GM23338 (cell line): ENCODE results near the gene OGT. TPM values are rescaled to one million over a fixed set of nuclear protein-coding genes. Genes with fewer than 3 reads are reported as not detected.

Experiments
- ATAC-seq: fragments of 200-7000 bp; cut with Tn5 transposase; 3 replicates; pipeline ENCODE4 v1.9.1; 2020
- DNase-seq: peaks from one replicate; pipeline ENCODE4 v3.0.0-alpha.2; 2015; ENCODE audit warnings: low spot score
- H2AFZ ChIP-seq: fragments of 200-600 bp; sonication (generic); 2 replicates; pipeline ENCODE4 v1.8.0; 2016; ENCODE audit warnings: antibody characterized with exemption, mild to moderate bottlenecking, moderate library complexity
- H3F3A ChIP-seq: fragments of 200-600 bp; sonication (generic); replicated peaks from 2 replicates; pipeline ENCODE4 v1.8.0; 2017; ENCODE audit warnings: antibody characterized with exemption, mixed run types, low read depth
- H3K27ac ChIP-seq: fragments of 200-600 bp; sonication (generic); 2 replicates; pipeline ENCODE4 v1.6.1; 2016; ENCODE audit warnings: low read depth
- H3K27me3 ChIP-seq: fragments of 200-600 bp; sonication (generic); 2 replicates; pipeline ENCODE4 v1.8.0; 2016; ENCODE audit warnings: mild to moderate bottlenecking, mixed run types, moderate library complexity; ENCODE audit not compliant: insufficient read depth
- H3K36me3 ChIP-seq: fragments of 200-600 bp; sonication (generic); 2 replicates; pipeline ENCODE4 v1.8.0; 2016; ENCODE audit warnings: mild to moderate bottlenecking; ENCODE audit not compliant: insufficient read depth
- H3K4me1 ChIP-seq: fragments of 200-600 bp; sonication (generic); 2 replicates; pipeline ENCODE4 v1.8.0; 2016; ENCODE audit warnings: mild to moderate bottlenecking, moderate library complexity; ENCODE audit not compliant: insufficient read depth
- H3K4me2 ChIP-seq: fragments of 200-600 bp; sonication (generic); 2 replicates; pipeline ENCODE4 v1.7.1; 2017; ENCODE audit warnings: mixed run types
- H3K4me3 ChIP-seq: fragments of 200-600 bp; sonication (generic); 2 replicates; pipeline ENCODE4 v1.6.1; 2016; ENCODE audit warnings: mixed run types
- H3K79me2 ChIP-seq: fragments of 200-600 bp; sonication (generic); replicated peaks from 2 replicates; pipeline ENCODE4 v1.8.0; 2017; ENCODE audit warnings: mild to moderate bottlenecking; ENCODE audit not compliant: insufficient read depth
- H3K9me2 ChIP-seq: fragments of 200-600 bp; sonication (generic); 2 replicates; pipeline ENCODE4 v1.8.0; 2017; ENCODE audit not compliant: insufficient read depth
- H4K20me1 ChIP-seq: fragments of 200-600 bp; sonication (generic); replicated peaks from 2 replicates; pipeline ENCODE4 v1.8.0; 2017; ENCODE audit warnings: mild to moderate bottlenecking; ENCODE audit not compliant: insufficient read depth
- H3K27ac Mint-ChIP-seq: 2 replicates; pipeline ENCODE4 v1.8.0; 2020; ENCODE audit warnings: inconsistent platforms, mild to moderate bottlenecking, moderate library complexity, mixed read lengths
- H3K27me3 Mint-ChIP-seq: 3 replicates; pipeline ENCODE4 v1.8.0; 2022; ENCODE audit warnings: low read depth, mild to moderate bottlenecking, moderate library complexity, mixed read lengths, inconsistent platforms; ENCODE audit not compliant: insufficient read depth, poor library complexity
- H3K36me3 Mint-ChIP-seq: 3 replicates; pipeline ENCODE4 v1.8.0; 2021; ENCODE audit warnings: low read depth, mild to moderate bottlenecking, inconsistent platforms, moderate library complexity, mixed read lengths
- H3K4me1 Mint-ChIP-seq: 3 replicates; pipeline ENCODE4 v1.8.0; 2020; ENCODE audit warnings: mild to moderate bottlenecking, inconsistent platforms, mixed read lengths
- H3K4me3 Mint-ChIP-seq: 3 replicates; pipeline ENCODE4 v1.8.0; 2021; ENCODE audit warnings: moderate library complexity, mild to moderate bottlenecking, inconsistent platforms, mixed read lengths
- H3K9me3 Mint-ChIP-seq: 3 replicates; pipeline ENCODE4 v1.8.0; 2020; ENCODE audit warnings: moderate library complexity, mild to moderate bottlenecking, inconsistent platforms, mixed read lengths
- CREB1 ChIP-seq: fragments of 250-450 bp; sonication (Bioruptor Pico); IDR thresholded peaks from 2 replicates; pipeline ENCODE4 v1.5.0; 2020; ENCODE audit warnings: low read depth, mild to moderate bottlenecking, moderate library complexity
- CTCF ChIP-seq, 2 experiments: fragments of 200-600 bp in 1 of 2; sonication (generic) in 1 of 2; conservative IDR thresholded peaks; 2 replicates each; pipeline versions ENCODE4 v1.5.1 to v1.6.1; 2016 to 2017; ENCODE audit warnings: antibody characterized with exemption in 2 of 2, low read depth in 2 of 2, mild to moderate bottlenecking in 2 of 2, moderate library complexity in 1 of 2
- ETS1 ChIP-seq: IDR thresholded peaks from 2 replicates; pipeline ENCODE4 v1.6.1; 2016; ENCODE audit warnings: antibody characterized with exemption
- EZH2 ChIP-seq: fragments of 200-600 bp; sonication (generic); IDR thresholded peaks from one replicate; pipeline ENCODE4 v1.8.0; 2017; ENCODE audit warnings: antibody characterized with exemption, mild to moderate bottlenecking, low read depth; ENCODE audit not compliant: unreplicated experiment
- EZH2phosphoT487 ChIP-seq: fragments of 200-600 bp; sonication (generic); IDR thresholded peaks from one replicate; pipeline ENCODE4 v1.8.1; 2018; ENCODE audit warnings: antibody characterized with exemption; ENCODE audit not compliant: unreplicated experiment
- JUNB ChIP-seq: IDR thresholded peaks from one replicate; pipeline ENCODE4 v1.6.1; 2016; ENCODE audit warnings: antibody characterized with exemption; ENCODE audit not compliant: unreplicated experiment
- NANOG ChIP-seq: IDR thresholded peaks from 2 replicates; pipeline ENCODE4 v1.6.1; 2016; ENCODE audit warnings: antibody characterized with exemption, borderline replicate concordance
- POLR2AphosphoS5 ChIP-seq: IDR thresholded peaks from 2 replicates; pipeline ENCODE4 v1.6.1; 2016; ENCODE audit warnings: antibody characterized with exemption, low read depth
- REST ChIP-seq: IDR thresholded peaks from one replicate; pipeline ENCODE4 v1.6.1; 2018; ENCODE audit warnings: antibody characterized with exemption; ENCODE audit not compliant: unreplicated experiment
- STAT1 ChIP-seq: IDR thresholded peaks from one replicate; pipeline ENCODE4 v1.6.1; 2016; ENCODE audit warnings: antibody characterized with exemption; ENCODE audit not compliant: unreplicated experiment
- ZNF114 ChIP-seq: fragments of 250-450 bp; sonication (Bioruptor Pico); IDR thresholded peaks from 2 replicates; pipeline ENCODE4 v1.5.0; 2020; ENCODE audit warnings: mild to moderate bottlenecking, moderate library complexity
- ZNF331 ChIP-seq: fragments of 250-450 bp; sonication (Bioruptor Pico); IDR thresholded peaks from 2 replicates; pipeline ENCODE4 v1.5.0; 2020; ENCODE audit warnings: low read depth, mild to moderate bottlenecking, moderate library complexity
- ZNF462 ChIP-seq: fragments of 250-450 bp; sonication (Bioruptor Pico); IDR thresholded peaks from 2 replicates; pipeline ENCODE4 v1.5.0; 2020; ENCODE audit warnings: mild to moderate bottlenecking, moderate library complexity
- polyA plus RNA-seq: library from polyadenylated mRNA; unstranded; fragments of >200 nt; fragmentation: Nextera tagmentation; extraction: Ambion mirVana; gene quantifications from 2 replicates; pipeline ENCODE4 v1.2.1, GENCODE V29; 2016
- total RNA-seq: library from RNA; depleted of rRNA; stranded (reverse); fragments of >200 nt; shearing (Covaris generic); gene quantifications from 2 replicates; pipeline ENCODE4 v1.2.3, GENCODE V29; 2014

Gene OGT
- total and polyA plus RNA-seq, 2 experiments from 2014 or later = 43.3 to 163 TPM

GRCh38 chrX:71556036-71556435 lies 23.1 kb downstream of the OGT start:
- Histone ChIP-seq H2AFZ (no peak overlapping the region), H3K79me2 (peaks cover 18% of the 10 kb centered on the region), H3K36me3 (peaks cover 46% of the 10 kb centered on the region), H3F3A (no peaks in the 10 kb centered on the region), H3K27ac (no peak overlapping the region), H3K27me3 (no peaks in the 10 kb centered on the region), H3K9me2 (no peaks in the 10 kb centered on the region), H3K4me1 (no peaks in the 10 kb centered on the region), H3K4me2 (no peak overlapping the region), H4K20me1 (no peaks in the 10 kb centered on the region), H3K4me3 (no peak overlapping the region)
- Mint-ChIP-seq H3K36me3 (peaks cover 73% of the 10 kb centered on the region), H3K27ac (no peak overlapping the region), H3K4me1 (no peaks in the 10 kb centered on the region), H3K27me3 (peaks cover 3% of the 10 kb centered on the region), H3K9me3 (no peaks in the 10 kb centered on the region), H3K4me3 (no peak overlapping the region)
- no peak for DNase-seq
- no peak for ATAC-seq
- TF ChIP-seq ZNF331 (CRISPR knock-in tag) (no peak), ZNF114 (no peak), NANOG (no peak), EZH2phosphoT487 (no peak), REST (no peak), POLR2AphosphoS5 (no peak), JUNB (no peak), EZH2 (no peak), STAT1 (no peak), ETS1 (no peak), ZNF462 (CRISPR knock-in tag) (no peak), CTCF (conservative IDR thresholded peaks at IDR 0.05; ENCODE audit: low read depth in 2 of 2) (no peak), CREB1 (no peak)
